Left colon (tissue), 2 donors: ENCODE results near the gene MMP28. TPM values are rescaled to one million over a fixed set of nuclear protein-coding genes. Genes with fewer than 3 reads are reported as not detected.

Source experiments
- ATAC-seq: fragments of 200-7000 bp; cut with Tn5 transposase; one replicate; pipeline ENCODE4 v1.9.1; 2020; ENCODE audit warnings: mild to moderate bottlenecking, moderate library complexity
- DNase-seq, 2 donors: peaks; one replicate each; pipeline ENCODE4 v3.0.0-alpha.2; 2020
- intact Hi-C, 2 donors: fragments of 100-400 bp; cut with DNase I in 1 of 2; cut with micrococcal nuclease in 1 of 2; formaldehyde crosslinking; loops; one replicate each; pipeline versions ENCODE4 v1.11.2 to v1.14.0; 2022; cut with DNase I, micrococcal nuclease
- total RNA-seq, 2 donors: library from RNA; stranded (reverse); fragmentation: NEBNext Ultra II Directional; extraction: Animal tissue kit (Norgen Biotek cat#: 25700); gene quantifications; one replicate each; pipeline ENCODE4 v1.2.1, GENCODE V29; 2021
- donor health status: DM: no; HTN: no; CAD: no.
- donor health status: DM: yes; HTN: yes; CAD: no.

Gene MMP28
- total RNA-seq, 2 donors from 2014 or later = 62.7 to 83.0 TPM

DNA sequence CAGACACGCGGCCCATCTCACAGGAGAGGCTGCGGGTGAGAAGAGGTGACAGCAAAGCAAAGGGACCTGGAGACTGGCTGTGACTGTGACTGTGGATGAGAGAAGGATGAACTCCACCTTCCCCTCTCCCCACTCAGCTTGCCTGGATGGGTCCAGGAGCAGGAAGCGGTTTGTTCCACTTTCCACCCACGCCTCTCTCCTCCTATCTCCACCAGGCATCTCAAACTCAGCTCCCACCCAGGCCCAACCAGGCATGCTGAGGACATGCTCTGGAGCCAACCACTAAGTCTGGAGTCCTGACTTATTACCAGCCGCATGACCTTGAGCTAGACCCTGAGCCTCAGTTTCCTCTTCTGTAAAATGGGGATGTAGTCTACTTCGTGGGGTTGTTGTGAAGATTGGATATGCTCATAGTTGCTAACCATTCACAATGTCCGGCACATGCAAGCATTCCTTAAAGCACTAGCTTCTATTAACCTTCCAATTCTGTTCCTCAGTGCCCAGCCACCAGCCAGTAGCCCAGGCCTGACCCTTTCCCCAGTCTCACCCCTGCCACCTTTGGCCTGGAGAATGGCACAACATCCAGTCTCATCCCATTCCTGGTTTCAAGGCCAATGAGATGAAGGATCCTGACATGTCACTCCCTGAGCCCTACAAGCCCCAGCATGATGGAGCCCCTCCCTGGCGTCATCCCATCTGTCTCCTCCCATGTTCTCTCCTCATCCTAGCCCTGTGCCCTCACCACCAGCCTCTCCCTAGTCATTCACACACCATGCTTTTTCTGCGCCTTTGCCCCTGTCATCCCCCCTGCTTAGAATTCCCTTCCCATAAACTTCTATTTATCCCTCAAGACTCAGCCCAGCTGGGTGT, 44.7 kb downstream of the MMP28 start:
- no peak for DNase-seq
- intact Hi-C loops = no loop called here
- no peak for ATAC-seq

DNA sequence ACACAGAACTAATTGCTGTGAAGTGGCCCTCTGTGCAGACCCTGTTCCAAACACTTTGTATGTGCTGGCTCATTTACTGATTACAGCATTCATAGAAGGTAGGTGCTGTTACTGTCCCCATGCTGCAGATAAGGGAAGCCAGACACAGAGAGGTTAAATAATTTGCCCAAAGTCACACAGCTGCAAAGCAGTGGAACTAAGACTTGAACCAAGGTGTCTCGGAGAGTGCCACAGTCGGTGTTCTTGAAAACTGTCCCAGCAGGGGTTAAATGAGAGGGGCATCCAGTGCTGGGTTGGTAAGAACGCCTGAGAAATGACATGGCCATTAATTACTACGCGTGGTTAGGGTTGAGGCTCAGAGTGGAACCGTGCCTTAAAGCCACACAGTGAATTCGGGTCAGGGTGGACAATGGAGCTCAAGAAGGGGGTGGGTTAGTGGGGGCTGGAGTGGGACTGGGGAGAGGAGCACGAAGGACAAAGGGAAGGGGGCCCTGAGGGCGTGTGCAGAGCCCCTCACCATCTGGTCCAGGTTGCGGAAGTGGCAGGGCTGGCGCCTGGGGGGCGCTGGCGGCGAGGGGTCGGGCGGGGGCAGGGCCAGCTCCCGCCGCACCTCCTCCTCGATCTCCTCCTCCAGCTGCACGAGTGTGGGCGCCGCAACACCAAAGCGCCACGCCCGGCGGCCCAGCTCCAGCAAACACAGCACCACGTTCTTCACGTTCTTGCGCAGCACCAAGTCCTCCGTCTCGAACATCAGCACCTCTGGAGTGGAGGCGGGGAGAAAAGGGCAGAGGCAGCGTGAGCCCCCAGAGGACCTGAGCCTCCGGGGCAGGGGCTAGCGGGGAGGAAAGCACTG, 45.7 kb downstream of the MMP28 start:
- no peak for ATAC-seq
- intact Hi-C loops = loop anchor here in 1 of 2 donors (10.0 kb wide), 2 partner anchors 135 to 435 kb away; no protein-coding TSS in a partner anchor
- DNase-seq = no peak

DNA sequence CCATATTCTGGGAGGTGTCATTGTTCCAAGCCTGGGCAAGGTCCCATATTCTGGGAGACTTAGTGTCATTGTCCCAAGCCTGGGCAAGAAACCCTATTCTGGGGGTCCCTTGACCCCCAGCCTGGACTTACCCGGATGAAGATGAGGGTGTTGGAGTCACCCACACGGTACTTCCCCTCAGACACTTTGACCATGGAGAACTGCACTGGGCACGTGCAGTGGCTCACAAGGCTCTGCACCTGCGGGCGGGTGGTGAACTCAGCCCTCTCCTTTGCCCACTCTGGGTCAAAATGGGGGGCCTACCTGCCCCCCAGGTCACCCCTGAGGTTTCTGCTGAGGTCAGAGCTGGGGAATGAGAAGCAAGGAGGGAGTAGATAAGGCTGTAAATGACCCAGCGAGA, 46.5 kb downstream of the MMP28 start:
- no peak for DNase-seq
- intact Hi-C loops = loop anchor here in 1 of 2 donors (10.0 kb wide), 2 partner anchors 134 to 434 kb away; no protein-coding TSS in a partner anchor
- ATAC-seq = no peak

DNA sequence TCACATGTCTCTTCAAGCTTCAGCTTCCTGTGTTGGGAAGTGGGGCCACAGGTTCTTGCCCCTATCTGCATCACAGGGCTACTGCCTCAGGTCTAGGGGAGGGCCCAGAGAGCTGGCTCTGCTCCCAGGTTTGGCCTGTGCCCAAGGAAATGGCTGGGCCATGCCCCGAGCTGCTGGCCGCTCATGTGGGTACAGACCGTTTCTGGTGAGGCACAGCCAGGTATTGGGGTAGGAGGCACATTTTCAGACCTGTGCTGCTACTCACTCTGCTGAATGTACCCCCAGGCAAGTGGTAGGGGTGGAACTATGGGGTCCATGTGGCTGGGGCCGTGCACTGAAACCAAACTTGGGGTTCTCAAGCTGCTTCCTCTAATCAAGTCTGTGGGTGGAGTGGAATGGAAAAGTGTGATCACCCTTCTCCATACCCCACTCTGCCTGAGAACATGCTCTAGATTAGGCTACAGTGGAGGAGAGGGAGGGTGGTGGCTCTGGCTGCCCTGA, 47.0 kb downstream of the MMP28 start:
- intact Hi-C loops = loop anchor here in 1 of 2 donors (10.0 kb wide), 2 partner anchors 134 to 434 kb away; no protein-coding TSS in a partner anchor
- DNase-seq (peak in 1 of 2 donors; percentile 18), ATAC-seq (peak; percentile 44)

GRCh38 chr17:35747540-35748017, 47.9 kb downstream of the MMP28 start:
- ATAC-seq (peak; percentile 84), DNase-seq (peak; percentile 58 to 84)
- intact Hi-C loops = loop anchor here in 1 of 2 donors (10.0 kb wide), 2 partner anchors 133 to 433 kb away; no protein-coding TSS in a partner anchor

GRCh38 chr17:35745749-35746320, 49.6 kb downstream of the MMP28 start:
- intact Hi-C loops = loop anchor here in 1 of 2 donors (10.0 kb wide), 2 partner anchors 131 to 431 kb away; no protein-coding TSS in a partner anchor
- ATAC-seq = no peak
- DNase-seq = no peak

GRCh38 chr17:35745246-35745645, 50.2 kb downstream of the MMP28 start:
- DNase-seq (no peak), ATAC-seq (no peak)
- intact Hi-C loops = loop anchor here in 1 of 2 donors (10.0 kb wide), 2 partner anchors 130 to 430 kb away; no protein-coding TSS in a partner anchor

DNA sequence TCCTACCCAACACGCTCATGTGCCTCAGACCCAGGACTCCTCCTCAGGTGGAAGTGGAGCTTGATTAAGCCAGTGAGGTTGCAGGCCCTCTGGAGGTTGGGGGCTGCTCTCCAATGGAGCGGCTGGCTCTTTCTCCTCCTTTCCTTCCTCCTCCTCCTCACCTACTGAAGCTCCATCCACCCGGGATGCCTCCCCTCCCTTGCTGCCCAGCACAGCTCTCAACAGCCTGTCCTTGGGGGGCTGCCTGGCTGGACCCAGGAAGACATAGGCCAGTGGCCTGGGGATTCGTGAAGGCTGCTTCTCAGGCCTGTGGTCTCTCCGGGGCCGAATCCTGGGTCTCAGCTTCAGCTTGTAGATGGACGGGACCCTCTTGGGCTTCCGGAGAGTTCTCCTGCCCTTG, 50.6 kb downstream of the MMP28 start:
- intact Hi-C loops = loop anchor here in 1 of 2 donors (10.0 kb wide), 2 partner anchors 130 to 430 kb away; no protein-coding TSS in a partner anchor
- ATAC-seq (no peak), DNase-seq (no peak)

GRCh38 chr17:35743626-35744328, 51.7 kb downstream of the MMP28 start:
- ATAC-seq = no peak
- DNase-seq = peak in 1 of 2 donors; percentile 17
- intact Hi-C loops = loop anchor here in 1 of 2 donors (10.0 kb wide), 2 partner anchors 129 to 429 kb away; no protein-coding TSS in a partner anchor

DNA sequence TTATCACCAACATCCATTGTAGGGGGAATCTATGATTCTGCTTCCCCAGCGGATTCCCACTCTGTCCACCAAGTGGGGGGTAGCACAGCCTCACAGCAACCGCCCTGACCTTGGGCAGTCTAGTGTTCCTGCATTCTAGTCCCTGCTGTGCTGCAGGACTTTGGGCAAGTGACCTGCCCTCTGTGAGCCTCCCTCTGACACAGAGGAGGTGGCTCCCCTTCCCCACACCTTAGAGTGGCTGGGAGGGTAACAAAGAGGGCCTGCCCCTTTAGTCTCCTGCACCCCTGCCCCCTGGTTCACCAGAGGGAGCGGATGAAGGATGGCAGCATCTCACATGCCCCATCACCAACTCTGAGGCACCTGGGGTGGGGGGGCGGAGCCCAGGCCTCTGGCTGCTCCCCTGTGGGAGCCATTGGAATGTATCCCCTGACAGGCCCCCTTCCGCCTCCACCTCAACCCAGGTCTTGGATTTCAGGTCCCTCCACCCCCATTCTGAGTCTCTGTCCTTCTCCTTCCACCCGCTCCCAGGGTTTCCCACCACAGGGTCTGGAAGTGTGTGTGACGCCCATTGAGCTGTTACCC, 52.5 kb downstream of the MMP28 start:
- DNase-seq (no peak), ATAC-seq (no peak)
- intact Hi-C loops = loop anchor here in 1 of 2 donors (10.0 kb wide), 2 partner anchors 128 to 428 kb away; no protein-coding TSS in a partner anchor

- ATAC-seq (no peak), DNase-seq (no peak)
- intact Hi-C loops = loop anchor here in 1 of 2 donors (10.0 kb wide), 2 partner anchors 128 to 428 kb away; no protein-coding TSS in a partner anchor
These were observed 52.9 kb downstream of the MMP28 start for GRCh38 chr17:35742496-35742895.

DNA sequence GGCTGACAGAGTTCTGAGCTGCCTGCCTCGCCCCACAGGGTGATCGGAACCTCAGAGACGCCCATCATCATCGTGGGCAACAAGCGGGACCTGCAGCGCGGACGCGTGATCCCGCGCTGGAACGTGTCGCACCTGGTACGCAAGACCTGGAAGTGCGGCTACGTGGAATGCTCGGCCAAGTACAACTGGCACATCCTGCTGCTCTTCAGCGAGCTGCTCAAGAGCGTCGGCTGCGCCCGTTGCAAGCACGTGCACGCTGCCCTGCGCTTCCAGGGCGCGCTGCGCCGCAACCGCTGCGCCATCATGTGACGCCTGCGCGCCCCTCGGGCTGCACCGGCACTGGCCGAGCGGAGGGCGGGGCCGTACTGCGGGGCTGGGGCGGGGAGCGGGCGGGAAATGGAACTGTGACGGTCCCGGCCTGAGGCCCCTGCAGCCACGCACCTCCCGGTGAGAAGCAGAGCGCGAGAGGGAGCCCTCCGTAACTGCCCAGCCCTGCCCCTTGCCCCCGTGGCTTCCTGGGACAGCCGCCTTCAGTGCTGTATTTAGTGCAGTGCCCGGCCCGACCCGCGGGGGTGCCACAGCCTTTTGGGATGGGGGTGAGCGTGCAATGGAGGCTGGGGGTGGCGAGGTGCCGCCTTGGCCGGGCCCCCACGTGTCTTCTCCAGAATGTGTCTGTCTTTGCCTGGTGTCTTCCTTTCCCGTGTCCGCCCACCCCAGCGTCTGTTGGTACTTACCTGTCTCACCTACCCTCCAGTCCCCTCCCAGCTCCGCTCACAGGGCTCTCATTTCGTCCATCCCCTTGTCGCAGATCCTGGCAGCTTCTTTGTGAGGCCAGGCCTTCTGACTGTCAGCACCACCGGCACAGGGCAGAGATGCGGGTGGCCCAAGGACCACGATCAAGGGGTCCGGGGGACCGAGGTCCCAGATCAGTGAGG, 54.2 kb downstream of the MMP28 start:
- ATAC-seq (peak; percentile 23), DNase-seq (no peak)
- intact Hi-C loops = loop anchor here in 1 of 2 donors (10.0 kb wide), 2 partner anchors 126 to 426 kb away; no protein-coding TSS in a partner anchor

DNA sequence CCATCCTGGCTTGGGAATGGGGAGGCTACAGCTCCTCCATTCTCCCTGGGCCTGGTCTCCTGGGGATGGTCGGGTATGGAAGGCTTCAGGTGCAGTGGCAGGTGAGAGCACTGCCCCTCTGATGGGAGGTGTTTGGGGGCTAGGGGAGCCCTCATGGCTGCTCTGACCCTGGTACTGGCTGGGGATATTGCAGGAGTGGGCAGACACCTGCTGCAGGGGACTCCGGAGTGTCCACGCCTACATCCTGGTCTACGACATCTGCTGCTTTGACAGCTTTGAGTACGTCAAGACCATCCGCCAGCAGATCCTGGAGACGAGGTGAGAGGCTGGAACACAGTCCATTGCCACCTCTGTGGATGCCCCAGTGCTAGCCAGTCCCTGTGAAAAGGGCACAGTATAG, 55.2 kb downstream of the MMP28 start:
- intact Hi-C loops = loop anchor here in 1 of 2 donors (10.0 kb wide), 2 partner anchors 125 to 425 kb away; no protein-coding TSS in a partner anchor
- DNase-seq = no peak
- ATAC-seq = no peak

DNA sequence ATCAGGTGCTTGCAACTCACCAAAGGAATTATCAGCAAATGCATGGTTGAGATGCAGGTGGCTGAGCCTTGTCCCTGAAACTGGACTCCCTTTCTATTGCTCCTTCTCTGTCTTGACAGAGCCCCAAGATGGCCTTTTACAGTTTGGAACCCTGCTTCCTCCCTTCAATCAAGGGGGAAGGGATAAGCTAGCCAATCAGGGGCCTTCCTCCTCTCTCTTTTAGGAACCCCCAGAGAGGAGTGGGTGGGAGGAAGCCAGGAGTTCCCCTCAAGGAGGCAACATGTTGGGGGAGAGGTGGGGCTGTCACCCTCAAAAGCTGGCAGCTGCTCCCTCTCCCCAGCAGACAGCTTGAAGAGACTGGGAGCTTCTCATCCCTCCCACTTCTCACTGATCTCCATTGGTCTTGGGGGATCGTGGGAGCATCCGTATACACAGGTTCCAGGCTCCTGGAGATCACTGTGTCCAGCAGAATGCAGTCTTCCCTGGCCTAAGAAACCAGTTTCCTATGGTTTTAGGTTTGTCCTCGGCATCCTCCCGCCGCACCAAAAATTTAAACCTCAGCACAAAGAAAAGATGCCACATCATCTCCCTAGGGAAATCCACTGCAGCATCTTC, 56.8 kb downstream of the MMP28 start:
- intact Hi-C loops = no loop called here
- DNase-seq (no peak), ATAC-seq (no peak)

- ATAC-seq (no peak), DNase-seq (no peak)
- intact Hi-C loops = no loop called here
These were observed 59.2 kb downstream of the MMP28 start for GRCh38 chr17:35736236-35736635.
